Glomerular endothelial cell (primary cell): ENCODE data around the gene KLHL20. TPM values are rescaled to one million over a fixed set of nuclear protein-coding genes. Genes with fewer than 3 reads are reported as not detected.

Experiments
- DNase-seq: peaks from one replicate; pipeline ENCODE4 v3.0.0-alpha.2; 2011; ENCODE audit warnings: low read depth, low spot score; ENCODE audit errors: extremely low read depth
- total RNA-seq: library from RNA; depleted of rRNA; stranded (reverse); fragments of >200 nt; gene quantifications from 2 replicates; pipeline ENCODE4 v1.2.3, GENCODE V29; 2015

Gene KLHL20
- total RNA-seq, 1 donor from 2014 or later, result 23.0 TPM

DNA sequence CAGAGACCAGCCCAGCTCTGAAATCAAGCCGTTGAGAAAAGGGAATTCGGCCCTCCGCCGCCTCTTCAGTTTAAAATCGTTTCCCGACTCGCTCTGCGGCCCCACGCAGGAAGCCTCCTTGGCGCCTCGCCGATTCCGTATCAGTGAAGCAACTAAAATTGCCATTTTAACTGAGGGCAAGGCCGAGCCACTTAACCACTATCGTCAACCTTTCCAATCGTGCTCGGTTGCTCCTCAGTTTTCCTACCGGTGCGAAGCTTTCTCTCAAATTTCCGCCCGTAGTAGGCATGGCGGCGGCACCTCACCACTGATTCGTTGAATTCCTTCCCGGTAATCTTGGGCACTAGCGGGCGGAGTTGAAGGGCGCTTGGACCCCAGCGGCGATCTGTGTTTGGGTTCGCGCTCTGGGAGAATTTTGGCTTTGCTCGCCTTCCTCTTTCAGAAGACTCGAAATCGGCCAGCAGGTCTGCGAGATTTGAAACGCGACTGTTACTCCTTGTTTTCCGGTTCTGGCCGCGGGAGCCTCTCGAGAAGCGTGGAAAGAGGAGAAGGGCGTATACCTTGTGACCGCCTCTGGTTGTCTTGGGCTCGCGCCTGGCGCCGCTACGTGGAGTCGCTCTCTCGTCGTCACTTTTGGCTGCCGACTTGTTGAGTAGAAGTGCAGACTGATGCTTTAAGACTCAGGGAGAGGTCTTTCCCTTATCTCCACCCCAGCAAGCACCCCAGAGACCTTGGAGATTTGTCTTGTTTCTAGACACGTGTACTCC is 109.7 kb downstream of the KLHL20 start, which contains the start of the genes CENPL and DARS2:
CENPL (minus strand) TSS at position 569 of the 767 bp plus-strand sequence. CDS start 13,584 bp downstream, outside the sequence.
DARS2 (plus strand) TSS at position 359 of the 767 bp plus-strand sequence. CDS start 557 bp downstream, outside the sequence.
- peak; percentile 92 for DNase-seq

DNA sequence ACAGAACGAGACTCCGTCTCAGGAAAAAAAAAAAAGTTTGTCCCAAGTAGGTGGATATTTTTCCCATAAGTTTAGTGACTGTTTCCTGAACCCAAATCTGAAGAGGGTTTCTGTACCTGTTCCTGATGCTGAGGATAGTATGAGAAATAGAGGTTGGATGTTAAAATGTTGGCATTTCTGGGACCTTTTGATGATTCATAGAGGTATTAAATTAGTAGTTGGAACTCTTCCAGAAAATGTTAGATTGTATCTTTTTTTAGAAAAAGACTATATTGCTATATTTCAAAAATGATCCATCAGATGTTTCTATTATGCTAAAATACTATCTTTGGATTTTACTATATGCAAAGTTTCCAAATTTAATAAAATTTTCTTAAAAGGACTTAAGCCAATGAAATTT is 112.8 kb downstream of the KLHL20 start:
- DNase-seq, result no peak

DNA sequence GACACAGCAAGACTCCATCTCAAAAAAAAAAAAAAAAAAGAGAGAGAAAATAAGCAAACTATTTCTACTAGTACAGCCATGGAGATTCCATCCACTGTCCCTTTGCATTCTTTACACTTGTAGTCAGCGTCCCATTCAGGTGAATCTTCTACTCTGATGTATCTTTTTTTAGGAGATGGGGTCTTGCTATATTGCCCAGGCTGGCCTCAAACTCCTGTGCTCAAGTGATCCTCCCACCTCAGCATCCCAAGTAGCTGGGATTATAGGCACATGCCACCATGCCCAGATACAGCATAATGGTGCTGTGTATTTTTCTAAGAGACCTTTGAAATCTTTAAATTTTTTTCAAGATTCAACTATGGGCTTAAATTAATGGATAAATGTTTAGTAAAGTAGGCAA is 118.0 kb downstream of the KLHL20 start:
- DNase-seq, result no peak

Other genes with a start within 250 kb of the KLHL20 start
- 230 and 268 TPM in 2 replicates for gene PRDX6, start 237.6 kb upstream of the KLHL20 start, total RNA-seq
- gene SLC9C2, start 111.9 kb upstream of the KLHL20 start, total RNA-seq, result not detected in 2 replicates
- gene TEX50, start 79.6 kb upstream of the KLHL20 start, total RNA-seq, result not detected in 2 replicates
- 0.64 TPM in 1 of 2 replicates, not detected in the other for gene ANKRD45, start 45.1 kb upstream of the KLHL20 start, total RNA-seq
- gene DARS2, start 109.7 kb downstream of the KLHL20 start, total RNA-seq, result 18.8 and 18.9 TPM in 2 replicates
- gene CENPL, start 109.9 kb downstream of the KLHL20 start, total RNA-seq, result 5.3 and 5.4 TPM in 2 replicates
- 229 and 265 TPM in 2 replicates for gene GAS5, start 153.0 kb downstream of the KLHL20 start, total RNA-seq
- gene ZBTB37, start 153.4 kb downstream of the KLHL20 start, total RNA-seq, result 4.6 and 5.0 TPM in 2 replicates
- gene SERPINC1, start 202.3 kb downstream of the KLHL20 start, total RNA-seq, result 0.18 TPM in 1 of 2 replicates, not detected in the other